Loucy (cell line): ENCODE measurements around the gene C4orf36.

Experiments used
- H2AFZ ChIP-seq: fragments of 200-600 bp; sonication (generic); 2 replicates; pipeline ENCODE4 v1.6.0; 2016; ENCODE audit warnings: antibody characterized with exemption, mild to moderate bottlenecking, low read length, moderate library complexity
- H3F3A ChIP-seq: fragments of 200-600 bp; 2 replicates; pipeline ENCODE4 v1.6.0; 2016; ENCODE audit warnings: antibody characterized with exemption, low read depth, mild to moderate bottlenecking
- H3K27me3 ChIP-seq: fragments of 200-600 bp; sonication (generic); 2 replicates; pipeline ENCODE4 v1.6.1; 2014; ENCODE audit warnings: low read length, mild to moderate bottlenecking; ENCODE audit not compliant: insufficient read depth, poor library complexity, severe bottlenecking
- H3K36me3 ChIP-seq: fragments of 200-600 bp; sonication (generic); 2 replicates; pipeline ENCODE4 v1.6.1; 2016; ENCODE audit warnings: low read length; ENCODE audit not compliant: insufficient read depth
- H3K4me1 ChIP-seq: fragments of 200-600 bp; sonication (generic); 2 replicates; pipeline ENCODE4 v1.5.1; 2014; ENCODE audit warnings: low read length, mild to moderate bottlenecking; ENCODE audit not compliant: insufficient read depth, poor library complexity, severe bottlenecking
- H3K4me2 ChIP-seq: fragments of 200-600 bp; sonication (generic); 2 replicates; pipeline ENCODE4 v1.6.0; 2014; ENCODE audit warnings: antibody characterized with exemption, low read length, low read depth, mild to moderate bottlenecking; ENCODE audit not compliant: poor library complexity, severe bottlenecking
- H3K4me3 ChIP-seq: fragments of 200-600 bp; sonication (generic); 2 replicates; pipeline ENCODE4 v1.5.1; 2014; ENCODE audit warnings: low read length, mild to moderate bottlenecking, mixed read lengths; ENCODE audit not compliant: poor library complexity, severe bottlenecking
- H3K79me2 ChIP-seq: fragments of 200-600 bp; sonication (generic); 2 replicates; pipeline ENCODE4 v1.6.1; 2014; ENCODE audit warnings: low read length; ENCODE audit not compliant: insufficient read depth
- H3K9ac ChIP-seq: fragments of 200-600 bp; sonication (generic); 2 replicates; pipeline ENCODE4 v1.6.0; 2014; ENCODE audit warnings: mild to moderate bottlenecking, low read depth, low read length, moderate library complexity; ENCODE audit not compliant: poor library complexity, severe bottlenecking
- H3K9me2 ChIP-seq: fragments of 200-600 bp; sonication (generic); replicated peaks from 2 replicates; pipeline ENCODE4 v1.6.1; 2016; ENCODE audit warnings: low read depth, low read length, mixed read lengths
- H3K9me3 ChIP-seq: fragments of 200-600 bp; sonication (generic); 2 replicates; pipeline ENCODE4 v1.6.1; 2014; ENCODE audit warnings: mild to moderate bottlenecking, antibody characterized with exemption, low read length, low read depth; ENCODE audit not compliant: insufficient read depth
- H4K20me1 ChIP-seq: fragments of 200-600 bp; sonication (generic); 2 replicates; pipeline ENCODE4 v1.6.0; 2014; ENCODE audit warnings: antibody characterized with exemption, low read length, mild to moderate bottlenecking; ENCODE audit not compliant: insufficient read depth, poor library complexity, severe bottlenecking
- CTCF ChIP-seq: fragments of 200-600 bp; sonication (generic); conservative IDR thresholded peaks from 2 replicates; pipeline ENCODE4 v1.5.1; 2014; ENCODE audit warnings: mild to moderate bottlenecking, antibody characterized with exemption, low read length
- EZH2phosphoT487 ChIP-seq: fragments of 200-600 bp; IDR thresholded peaks from 2 replicates; pipeline ENCODE4 v1.6.1; 2018; ENCODE audit warnings: antibody characterized with exemption, mild to moderate bottlenecking, moderate library complexity, borderline replicate concordance

Gene C4orf36

GRCh38 chr4:86837691-86838503 lies 54.3 kb downstream of the C4orf36 start:
- Histone ChIP-seq H2AFZ (no peak overlapping the region), H3F3A (no peaks in the 10 kb centered on the region), H3K27me3 (no peaks in the 10 kb centered on the region), H3K36me3 (no peaks in the 10 kb centered on the region), H4K20me1 (no peaks in the 10 kb centered on the region), H3K9me3 (no peaks in the 10 kb centered on the region), H3K9ac (no peak overlapping the region), H3K79me2 (no peaks in the 10 kb centered on the region), H3K4me2 (no peak overlapping the region), H3K9me2 (no peaks in the 10 kb centered on the region), H3K4me3 (no peak overlapping the region), H3K4me1 (no peaks in the 10 kb centered on the region)
- TF ChIP-seq EZH2phosphoT487, result no peak
- TF ChIP-seq CTCF, result no peak

- no peak overlapping the region for H3K9ac ChIP-seq
- H3K4me3 ChIP-seq, result no peak overlapping the region
- TF ChIP-seq CTCF (no peak), EZH2phosphoT487 (no peak)
- H3K79me2 ChIP-seq, result no peaks in the 10 kb centered on the region
- H3K4me2 ChIP-seq, result no peak overlapping the region
- H3K9me3 ChIP-seq, result no peaks in the 10 kb centered on the region
- H3K36me3 ChIP-seq, result no peaks in the 10 kb centered on the region
- no peaks in the 10 kb centered on the region for H3K27me3 ChIP-seq
- H3K9me2 ChIP-seq, result no peaks in the 10 kb centered on the region
- H2AFZ ChIP-seq, result no peak overlapping the region
- no peaks in the 10 kb centered on the region for H3K4me1 ChIP-seq
- H3F3A ChIP-seq, result no peaks in the 10 kb centered on the region
- no peaks in the 10 kb centered on the region for H4K20me1 ChIP-seq
Measured at GRCh38 chr4:86835677-86836076, 56.5 kb downstream of the C4orf36 start.

- no peak for TF ChIP-seq EZH2phosphoT487
- TF ChIP-seq CTCF, result no peak
- H3F3A ChIP-seq, result no peaks in the 10 kb centered on the region
Measured at GRCh38 chr4:86834901-86835300, 57.3 kb downstream of the C4orf36 start.

More at GRCh38 chr4:86834901-86835300, 57.3 kb downstream of the C4orf36 start:
- Histone ChIP-seq H3K4me2 (no peak overlapping the region), H3K27me3 (no peaks in the 10 kb centered on the region), H3K79me2 (no peaks in the 10 kb centered on the region), H3K9me3 (no peaks in the 10 kb centered on the region), H2AFZ (no peak overlapping the region), H3K36me3 (no peaks in the 10 kb centered on the region), H4K20me1 (no peaks in the 10 kb centered on the region), H3K4me1 (no peaks in the 10 kb centered on the region), H3K9me2 (no peaks in the 10 kb centered on the region), H3K9ac (no peak overlapping the region), H3K4me3 (no peak overlapping the region)
